GM19372 (cell line): ENCODE measurements around the gene ZNF556.
"Not testable (repeated sequence)": the region's sequence is repeated elsewhere in the genome, so short reads cannot be mapped to it uniquely, and the experiment has no call there.

Experiments used
- ATAC-seq: cut with Tn5 transposase; IDR thresholded peaks from one replicate; pipeline ENCODE4 v1.9.1; 2021; ENCODE audit warnings: mild to moderate bottlenecking, low read depth, moderate library complexity; ENCODE audit not compliant: unreplicated experiment

Gene ZNF556

GRCh38 chr19:2852598-2852997 lies 14.5 kb upstream of the ZNF556 start:
- ATAC-seq, result no peak

DNA sequence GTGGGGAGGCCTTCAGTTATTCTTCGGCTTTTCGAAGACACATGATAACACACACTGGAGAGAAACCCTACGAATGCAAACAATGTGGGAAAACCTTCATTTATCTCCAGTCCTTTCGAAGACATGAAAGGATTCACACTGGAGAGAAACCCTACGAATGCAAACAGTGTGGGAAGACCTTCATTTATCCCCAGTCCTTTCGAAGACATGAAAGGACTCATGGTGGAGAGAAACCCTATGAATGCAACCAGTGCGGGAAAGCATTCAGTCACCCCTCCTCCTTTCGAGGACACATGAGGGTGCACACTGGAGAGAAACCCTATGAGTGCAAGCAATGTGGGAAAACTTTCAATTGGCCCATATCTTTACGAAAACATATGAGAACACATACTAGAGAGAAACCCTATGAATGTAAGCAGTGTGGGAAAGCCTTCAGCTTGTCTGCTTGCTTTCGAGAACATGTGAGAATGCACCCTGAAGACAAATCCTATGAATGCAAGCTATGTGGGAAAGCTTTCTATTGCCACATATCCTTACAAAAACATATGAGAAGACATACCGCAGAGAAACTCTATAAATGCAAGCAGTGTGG lies 14.0 kb upstream of the ZNF556 start:
- ATAC-seq, result no peak

GRCh38 chr19:2854849-2855248 lies 12.3 kb upstream of the ZNF556 start:
- no peak for ATAC-seq

- no peak for ATAC-seq
Measured at GRCh38 chr19:2856457-2857050, 10.6 kb upstream of the ZNF556 start.

- ATAC-seq, result no peak
Measured at GRCh38 chr19:2858864-2859263, 8.3 kb upstream of the ZNF556 start.

DNA sequence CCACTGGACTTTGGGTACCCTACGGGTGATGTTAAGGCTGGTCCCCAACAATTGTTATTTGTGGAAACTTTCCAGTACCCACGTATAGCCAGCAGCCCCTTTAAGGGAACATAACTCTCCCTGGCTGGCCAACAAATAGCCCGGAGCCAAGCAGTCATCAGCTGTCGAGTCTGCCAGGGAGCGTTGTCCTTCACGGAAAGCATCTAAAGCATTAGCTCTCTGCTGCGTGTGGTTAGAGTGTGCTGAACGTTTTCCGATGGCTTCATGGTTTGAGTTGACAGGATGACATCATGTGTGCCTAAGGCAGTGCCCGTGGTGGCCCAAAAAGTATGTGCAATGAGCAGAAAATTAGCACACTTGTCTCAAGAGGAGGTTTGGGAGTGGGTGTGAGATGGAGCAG lies 3.3 kb upstream of the ZNF556 start:
- ATAC-seq, result no peak

- no peak for ATAC-seq
Measured at GRCh38 chr19:2865334-2866100, 1.6 kb upstream of the ZNF556 start.

DNA sequence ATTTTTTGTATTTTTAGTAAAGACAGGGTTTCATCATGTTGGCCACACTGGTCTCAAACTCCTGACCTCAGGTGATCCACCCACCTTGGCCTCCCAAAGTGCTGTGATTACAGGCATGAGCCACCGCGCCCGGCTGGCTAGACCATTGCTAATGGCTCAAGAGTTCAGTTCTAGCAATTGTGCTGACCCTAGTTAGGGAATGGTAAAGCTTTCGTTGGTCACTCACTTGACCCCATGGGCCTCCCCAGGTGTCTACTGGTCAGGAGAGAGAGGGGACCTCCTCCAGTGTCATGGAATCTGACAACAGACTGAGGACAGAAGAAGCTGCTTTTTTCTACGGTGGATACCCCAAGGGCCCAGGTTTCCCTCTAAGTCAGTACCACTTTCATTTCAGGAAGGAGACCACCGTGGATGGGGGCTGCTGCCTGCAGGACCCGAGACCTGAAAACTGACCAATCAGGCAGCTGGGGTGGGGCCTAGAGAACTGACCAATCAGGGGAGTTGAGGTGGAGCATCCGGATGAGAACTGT lies 575 bp upstream of the ZNF556 start:
- no peak for ATAC-seq

- ATAC-seq, result no peak
Measured at GRCh38 chr19:2869618-2870017, 2.5 kb downstream of the ZNF556 start.

DNA sequence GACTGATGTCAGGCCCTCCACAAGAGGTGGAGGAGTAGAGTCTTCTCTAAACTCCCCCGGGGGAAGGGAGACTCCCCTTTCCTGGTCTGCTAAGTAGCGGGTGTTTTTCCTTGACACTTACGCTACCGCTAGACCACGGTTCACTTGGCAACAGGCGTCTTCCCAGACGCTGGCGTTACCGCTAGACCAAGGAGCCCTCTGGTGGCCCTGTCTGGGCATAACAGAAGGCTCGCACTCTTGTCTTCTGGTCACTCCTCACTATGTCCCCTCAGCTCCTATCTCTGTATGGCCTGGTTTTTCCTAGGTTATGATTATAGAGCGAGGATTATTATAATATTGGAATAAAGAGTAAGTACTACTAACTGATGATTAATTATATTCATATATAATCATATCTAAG lies 5.0 kb downstream of the ZNF556 start:
- ATAC-seq, result not testable (repeated sequence)

- no peak for ATAC-seq
Measured at GRCh38 chr19:2877398-2878331, 10.5 kb downstream of the ZNF556 start.

DNA sequence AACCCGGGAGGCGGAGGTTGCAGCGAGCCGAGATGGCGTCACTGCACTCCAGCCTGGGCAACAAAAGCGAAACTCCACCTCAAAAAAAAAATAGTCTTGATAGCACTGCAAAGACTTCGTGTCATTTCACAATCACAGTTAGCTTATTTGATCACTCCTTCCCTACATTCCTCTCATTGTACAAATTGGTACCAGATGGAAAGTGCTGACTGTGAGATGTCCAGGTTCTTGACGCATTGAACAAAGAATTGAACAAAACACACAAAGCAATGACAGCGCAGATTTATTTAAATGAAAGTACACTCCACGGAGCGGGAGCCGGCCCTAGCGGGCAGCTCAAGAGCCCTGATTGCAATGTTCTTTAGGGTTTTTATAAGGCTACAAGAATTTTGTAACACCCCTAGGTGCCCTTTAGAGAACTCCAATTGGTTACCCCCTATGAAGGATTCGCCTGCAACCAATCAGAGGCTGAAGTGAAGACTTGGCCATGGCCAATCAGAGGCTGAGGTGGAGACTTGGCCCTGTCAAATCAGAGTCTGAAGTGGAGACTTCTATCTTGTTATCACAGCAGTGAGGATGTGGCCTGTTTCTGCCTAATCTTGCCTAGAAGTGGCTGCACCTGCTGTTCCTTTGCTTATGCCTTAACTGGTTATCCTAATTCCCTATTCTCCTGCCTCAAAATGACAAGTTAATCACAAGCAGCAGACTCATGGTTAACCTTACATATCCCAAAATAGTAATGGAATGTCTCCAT lies 16.7 kb downstream of the ZNF556 start:
- no peak for ATAC-seq

- ATAC-seq, result no peak
Measured at GRCh38 chr19:2885736-2886135, 18.6 kb downstream of the ZNF556 start.

GRCh38 chr19:2887391-2887914 lies 20.3 kb downstream of the ZNF556 start:
- no peak for ATAC-seq

GRCh38 chr19:2888731-2889224 lies 21.6 kb downstream of the ZNF556 start:
- ATAC-seq, result no peak

GRCh38 chr19:2890531-2890930 lies 23.4 kb downstream of the ZNF556 start:
- ATAC-seq, result not testable (repeated sequence)

DNA sequence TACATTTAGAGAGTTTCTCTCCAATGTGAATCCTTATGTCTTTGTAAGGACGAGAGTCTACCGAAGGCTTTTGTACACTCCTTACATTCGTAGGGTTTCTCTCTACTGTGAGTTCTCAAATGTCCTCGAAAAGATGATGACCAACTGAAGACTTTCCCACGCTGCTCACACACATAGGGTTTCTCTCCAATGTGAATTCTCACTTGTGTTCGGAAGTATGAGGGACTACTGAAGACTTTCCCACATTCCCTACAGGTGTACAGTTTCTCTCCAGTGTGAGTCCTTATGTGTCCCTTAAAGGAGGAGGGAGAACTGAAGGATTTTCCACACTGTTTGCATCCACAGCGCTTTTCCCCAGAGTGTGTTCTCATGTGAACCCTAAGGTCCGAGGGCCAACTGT lies 29.6 kb downstream of the ZNF556 start:
- no peak for ATAC-seq

- ATAC-seq, result peak; percentile 89
Measured at GRCh38 chr19:2900296-2901252, 33.4 kb downstream of the ZNF556 start, which contains the start of gene ZNF57. TSS of gene ZNF57 (plus strand) at chr19:2900928. CDS start at chr19:2901046, 118 bp downstream.
